GM12872 (cell line): ENCODE data around the gene PIGBOS1.

Source experiments
- CTCF ChIP-seq: IDR thresholded peaks from 3 replicates; pipeline ENCODE4 v1.5.1; 2011; ENCODE audit warnings: low read depth, mild to moderate bottlenecking, low read length, moderate library complexity; ENCODE audit not compliant: insufficient read depth

Gene PIGBOS1

DNA sequence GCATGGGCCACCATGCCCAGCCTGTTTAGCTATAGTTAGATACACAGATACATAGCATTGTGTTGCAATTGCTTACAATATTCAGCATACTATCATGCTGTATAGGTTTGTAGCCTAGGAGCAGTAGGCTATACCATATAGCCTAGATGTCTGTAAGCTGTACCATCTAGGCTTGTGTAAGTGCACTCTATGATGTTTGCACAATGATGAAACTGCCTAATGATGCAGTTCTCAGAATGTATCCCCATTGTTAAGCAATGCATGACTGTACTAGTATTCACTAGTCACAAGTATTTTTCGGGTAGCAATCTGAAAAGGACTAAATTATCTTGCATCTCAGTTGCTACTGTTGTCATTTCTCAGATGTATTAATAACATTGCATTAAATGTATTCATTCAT is 16.1 kb upstream of the PIGBOS1 start:
- no peak for TF ChIP-seq CTCF

- no peak for TF ChIP-seq CTCF
These were observed 15.4 kb upstream of the PIGBOS1 start for GRCh38 chr15:55334371-55334770.

DNA sequence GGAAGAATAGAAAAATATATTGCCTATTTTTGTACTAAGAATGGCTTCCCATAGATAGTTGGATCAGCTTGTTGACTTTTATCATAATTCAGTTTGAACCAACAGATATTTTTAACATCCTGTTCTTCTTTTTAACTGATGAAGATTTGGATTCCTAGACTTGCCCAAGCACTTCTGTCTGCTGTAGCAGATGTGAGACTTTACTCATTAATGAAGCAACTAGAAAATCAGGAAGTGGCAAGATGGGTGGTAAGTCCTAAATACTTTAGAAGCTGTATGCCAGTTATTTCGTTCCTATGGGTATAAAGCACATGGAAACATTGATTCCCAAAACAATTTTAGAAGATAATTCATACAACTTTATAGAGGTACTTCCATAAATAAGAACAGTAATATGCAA is 8.5 kb upstream of the PIGBOS1 start:
- TF ChIP-seq CTCF, result no peak

GRCh38 chr15:55322467-55322866 is 3.5 kb upstream of the PIGBOS1 start:
- TF ChIP-seq CTCF, result no peak

GRCh38 chr15:55320963-55321362 is 2.0 kb upstream of the PIGBOS1 start:
- TF ChIP-seq CTCF, result no peak

DNA sequence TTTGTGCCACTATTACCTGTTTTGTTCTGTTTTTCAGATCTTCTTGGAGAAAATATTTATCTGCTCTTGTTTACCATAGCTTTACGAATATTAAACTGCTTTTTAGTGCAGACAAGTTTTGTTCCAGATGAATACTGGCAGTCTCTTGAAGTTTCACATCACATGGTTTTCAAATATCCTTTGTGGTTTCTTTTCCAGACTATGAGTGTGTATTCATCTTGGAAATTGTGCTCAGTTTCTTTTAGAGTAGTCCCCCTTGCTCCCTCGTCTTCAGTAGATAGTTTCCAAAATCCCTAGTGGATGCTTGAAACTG is 1.3 kb upstream of the PIGBOS1 start:
- no peak for TF ChIP-seq CTCF

- no peak for TF ChIP-seq CTCF
These were observed 764 bp upstream of the PIGBOS1 start for GRCh38 chr15:55319537-55320237.
